Skeletal muscle satellite cell (primary cell): Measurements from ENCODE around the gene YTHDF1.

Source experiments
- H3K27me3 ChIP-seq: 2 replicates; pipeline ENCODE4 v1.7.0; 2013; ENCODE audit warnings: low read length; ENCODE audit not compliant: control insufficient read depth, insufficient read depth
- H3K36me3 ChIP-seq: 2 replicates; pipeline ENCODE4 v1.7.0; 2013; ENCODE audit warnings: mild to moderate bottlenecking, control low read depth, low read length; ENCODE audit not compliant: insufficient read depth
- H3K4me1 ChIP-seq: 2 replicates; pipeline ENCODE4 v1.7.0; 2013; ENCODE audit warnings: low read length; ENCODE audit not compliant: control insufficient read depth, insufficient read depth
- H3K4me2 ChIP-seq: 2 replicates; pipeline ENCODE4 v1.7.0; 2013; ENCODE audit warnings: mild to moderate bottlenecking, low read length
- H3K4me3 ChIP-seq: 2 replicates; pipeline ENCODE4 v1.7.0; 2013; ENCODE audit warnings: low read length
- H3K9ac ChIP-seq: 2 replicates; pipeline ENCODE4 v1.7.0; 2013; ENCODE audit warnings: mild to moderate bottlenecking, low read depth, low read length, moderate library complexity
- H3K9me3 ChIP-seq: replicated peaks from 2 replicates; pipeline ENCODE4 v1.7.0; 2013; ENCODE audit warnings: mild to moderate bottlenecking, control low read depth, low read length

Gene YTHDF1

DNA sequence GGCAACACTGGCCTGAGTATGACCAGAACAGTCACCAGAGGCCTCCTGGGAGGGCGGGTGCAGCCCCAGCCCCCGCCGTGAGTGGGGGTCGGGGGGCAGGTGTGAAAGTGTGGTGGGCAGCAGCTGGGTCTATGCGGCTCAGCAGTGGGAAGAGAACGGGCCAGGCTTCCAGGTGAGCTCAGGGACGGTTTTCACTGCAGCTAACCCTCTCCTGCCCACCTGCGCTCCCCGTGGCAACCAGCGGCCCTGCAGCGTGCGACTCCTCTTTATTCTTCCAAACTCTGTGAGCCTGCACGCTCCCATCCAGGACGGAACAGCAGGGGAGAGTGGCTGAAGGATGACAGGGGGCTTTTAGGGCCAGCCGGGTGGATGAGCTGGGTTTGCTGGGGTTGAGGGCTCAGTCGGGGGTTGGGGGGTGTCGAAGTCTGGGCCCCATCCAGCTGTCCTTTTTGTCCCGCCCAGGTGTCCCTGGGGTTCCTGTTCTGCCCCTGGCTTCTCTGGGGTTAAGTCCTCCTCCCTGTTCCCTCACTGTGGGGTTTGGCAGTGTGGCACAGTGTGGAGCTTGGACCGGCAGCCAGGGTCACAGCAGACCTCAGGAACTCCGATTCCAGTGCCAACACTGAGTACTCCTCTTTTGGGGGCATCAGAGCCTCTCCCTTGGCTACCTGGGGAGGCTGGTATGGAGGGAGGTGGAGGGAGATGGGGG is 18.9 kb upstream of the YTHDF1 start:
- Histone ChIP-seq H3K27me3 (peaks cover 25% of the 10 kb centered on the region), H3K36me3 (no peaks in the 10 kb centered on the region), H3K9me3 (no peaks in the 10 kb centered on the region), H3K4me2 (no peak overlapping the region), H3K9ac (no peak overlapping the region), H3K4me3 (no peak overlapping the region), H3K4me1 (peaks cover 8% of the 10 kb centered on the region)

DNA sequence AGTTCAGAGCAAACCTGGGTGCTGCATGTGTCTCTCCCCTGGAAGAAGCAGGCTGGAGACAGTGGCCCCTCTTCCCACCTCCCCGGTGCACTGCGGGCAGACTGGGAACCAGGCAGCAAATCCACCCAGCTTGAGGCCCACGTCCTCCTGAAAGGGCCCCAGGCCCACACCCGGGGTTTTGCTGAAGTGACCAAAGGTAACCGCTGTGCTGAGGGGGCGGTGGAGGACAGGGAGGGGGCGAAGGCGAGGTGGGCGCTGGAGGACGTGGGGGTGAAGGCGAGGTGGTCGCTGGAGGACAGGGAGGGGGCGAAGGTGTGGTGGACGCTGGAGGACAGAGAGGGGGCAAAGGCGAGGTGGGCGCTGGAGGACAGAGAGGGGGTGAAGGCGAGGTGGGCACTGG is 18.0 kb upstream of the YTHDF1 start:
- no peaks in the 10 kb centered on the region for H3K36me3 ChIP-seq
- no peak overlapping the region for H3K4me2 ChIP-seq
- no peak overlapping the region for H3K9ac ChIP-seq
- H3K4me1 ChIP-seq, result peaks cover 8% of the 10 kb centered on the region
- peaks cover 28% of the 10 kb centered on the region for H3K27me3 ChIP-seq
- no peak overlapping the region for H3K4me3 ChIP-seq
- H3K9me3 ChIP-seq, result no peaks in the 10 kb centered on the region

DNA sequence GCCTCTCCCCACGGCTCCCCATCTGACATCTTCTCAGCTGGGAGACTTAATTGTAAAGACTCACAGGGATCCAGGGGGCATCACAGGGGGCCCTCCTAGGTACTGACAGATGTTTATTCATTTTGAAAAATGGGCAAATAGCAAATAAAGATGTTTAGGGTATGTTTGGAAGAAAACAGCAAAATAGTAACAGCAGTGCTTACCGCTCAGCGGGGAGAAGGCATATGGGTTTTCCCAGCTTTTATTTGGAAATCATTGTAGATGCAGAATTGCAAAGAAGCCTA is 17.1 kb upstream of the YTHDF1 start:
- no peaks in the 10 kb centered on the region for H3K9me3 ChIP-seq
- no peak overlapping the region for H3K9ac ChIP-seq
- no peaks in the 10 kb centered on the region for H3K36me3 ChIP-seq
- H3K27me3 ChIP-seq, result peaks cover 33% of the 10 kb centered on the region
- H3K4me3 ChIP-seq, result no peak overlapping the region
- no peak overlapping the region for H3K4me2 ChIP-seq
- H3K4me1 ChIP-seq, result peaks cover 8% of the 10 kb centered on the region

DNA sequence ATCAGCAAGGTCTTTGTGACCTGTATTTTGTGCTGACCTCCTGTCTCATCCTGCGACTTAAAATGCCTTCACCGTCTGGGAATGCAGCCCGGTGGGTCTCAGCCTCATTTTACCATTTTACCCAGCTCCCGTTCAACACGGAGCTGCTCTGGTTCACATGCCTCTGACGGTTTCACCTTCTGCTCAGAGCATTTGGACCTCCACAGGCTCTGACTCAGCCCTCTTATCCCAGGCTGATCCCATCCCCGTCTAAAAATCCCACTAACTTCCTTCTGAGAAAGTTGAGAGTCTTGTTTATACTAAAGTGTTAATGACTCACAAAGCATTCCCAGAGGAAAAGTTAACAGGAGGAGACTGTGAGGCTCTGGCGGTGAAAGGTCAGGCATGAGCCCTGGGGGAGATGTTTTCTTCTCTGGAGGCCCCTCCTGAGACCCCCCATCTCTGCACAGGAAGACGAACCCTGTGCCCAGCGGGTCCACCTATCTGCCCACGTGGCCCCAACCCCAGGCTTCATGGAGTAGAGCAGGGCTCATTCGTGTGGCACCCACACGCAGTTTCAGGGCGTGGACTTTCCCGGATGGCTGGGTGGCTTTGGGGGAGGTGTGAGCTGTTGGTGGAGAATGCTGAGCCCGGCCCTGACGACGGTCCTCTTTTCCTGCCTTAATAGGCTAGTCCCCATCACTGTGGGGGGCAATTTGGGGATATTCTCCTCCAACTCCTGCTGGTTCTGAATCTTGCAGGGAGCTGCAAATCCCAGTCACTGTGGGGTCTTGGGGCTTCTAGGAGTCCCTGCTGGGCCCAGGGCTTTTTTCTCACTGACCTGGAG is 16.5 kb upstream of the YTHDF1 start:
- H3K9me3 ChIP-seq, result no peaks in the 10 kb centered on the region
- no peak overlapping the region for H3K9ac ChIP-seq
- H3K4me3 ChIP-seq, result no peak overlapping the region
- H3K27me3 ChIP-seq, result peaks cover 33% of the 10 kb centered on the region
- peaks cover 8% of the 10 kb centered on the region for H3K4me1 ChIP-seq
- H3K4me2 ChIP-seq, result peak overlapping the region; percentile 38
- no peaks in the 10 kb centered on the region for H3K36me3 ChIP-seq

DNA sequence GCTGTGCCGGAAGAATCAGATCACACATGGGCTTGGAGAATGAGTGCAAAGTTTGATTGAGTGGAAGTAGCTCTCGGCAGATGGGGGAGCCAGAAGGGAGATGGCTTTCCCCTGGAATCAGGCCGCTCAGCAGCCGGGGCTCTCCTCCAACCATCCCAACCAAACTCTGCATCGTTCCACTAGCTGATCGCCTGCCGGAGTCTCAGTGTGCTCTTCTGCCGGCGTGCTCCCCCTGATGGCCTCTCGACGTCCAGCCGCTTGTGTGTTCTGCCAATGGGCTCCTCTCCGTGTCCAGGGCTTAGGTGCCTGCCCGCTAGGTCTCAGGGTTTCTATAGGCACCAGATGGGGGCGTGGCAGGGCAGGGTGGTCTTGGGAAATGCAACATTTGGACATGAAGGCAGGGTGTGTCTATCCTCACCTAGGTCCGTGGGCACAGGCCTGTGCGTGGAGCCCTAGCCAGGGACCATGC is 14.9 kb upstream of the YTHDF1 start:
- Histone ChIP-seq H3K4me1 (peaks cover 8% of the 10 kb centered on the region), H3K9me3 (no peaks in the 10 kb centered on the region), H3K36me3 (no peaks in the 10 kb centered on the region), H3K4me3 (no peak overlapping the region), H3K27me3 (peaks cover 33% of the 10 kb centered on the region), H3K9ac (no peak overlapping the region), H3K4me2 (no peak overlapping the region)

DNA sequence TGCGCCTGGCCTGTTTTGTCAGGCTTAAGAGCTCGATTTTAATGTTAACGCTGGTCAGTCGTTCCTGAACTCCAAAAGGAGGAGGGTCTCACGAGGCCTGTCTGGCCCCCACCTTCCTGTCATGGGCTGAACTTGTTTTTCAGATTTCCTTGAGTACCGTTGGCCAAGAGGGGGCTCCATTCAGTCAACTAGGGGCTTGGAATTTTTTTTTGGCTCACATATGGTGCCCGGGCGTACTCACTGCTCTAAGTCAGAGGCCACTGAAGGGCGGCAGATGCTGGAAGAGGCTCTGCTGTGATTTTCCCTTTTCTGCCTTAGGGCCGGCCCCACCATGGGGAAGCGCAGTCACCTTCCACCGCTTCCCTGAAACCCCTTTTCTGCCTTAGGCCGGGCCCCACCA is 12.9 kb upstream of the YTHDF1 start:
- Histone ChIP-seq H3K9me3 (no peaks in the 10 kb centered on the region), H3K9ac (no peak overlapping the region), H3K4me1 (peaks cover 8% of the 10 kb centered on the region), H3K27me3 (peaks cover 37% of the 10 kb centered on the region), H3K36me3 (no peaks in the 10 kb centered on the region), H3K4me3 (no peak overlapping the region), H3K4me2 (no peak overlapping the region)

DNA sequence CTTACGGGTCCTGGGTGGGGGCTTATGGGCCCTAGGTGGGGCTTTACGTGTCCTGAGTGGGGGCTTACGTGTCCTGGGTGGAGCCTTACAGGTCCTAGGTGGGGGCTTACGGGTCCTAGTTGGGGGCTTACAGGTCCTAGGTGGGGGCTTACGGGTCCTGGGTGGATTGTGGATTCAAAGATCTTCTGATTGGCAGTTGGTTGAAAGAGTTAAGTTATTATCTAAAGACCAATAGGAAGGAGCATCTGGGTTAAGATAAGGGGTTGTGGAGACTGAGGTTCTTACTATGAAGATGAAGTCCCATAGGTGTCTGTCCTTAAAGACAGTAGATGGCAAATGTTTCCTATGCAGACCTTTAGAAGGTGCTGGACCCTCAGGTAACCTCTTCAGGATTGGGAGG is 11.3 kb upstream of the YTHDF1 start:
- H3K9me3 ChIP-seq, result no peaks in the 10 kb centered on the region
- H3K9ac ChIP-seq, result no peak overlapping the region
- H3K36me3 ChIP-seq, result no peaks in the 10 kb centered on the region
- H3K4me2 ChIP-seq, result no peak overlapping the region
- H3K4me3 ChIP-seq, result no peak overlapping the region
- peaks cover 2% of the 10 kb centered on the region for H3K4me1 ChIP-seq
- H3K27me3 ChIP-seq, result peaks cover 27% of the 10 kb centered on the region

DNA sequence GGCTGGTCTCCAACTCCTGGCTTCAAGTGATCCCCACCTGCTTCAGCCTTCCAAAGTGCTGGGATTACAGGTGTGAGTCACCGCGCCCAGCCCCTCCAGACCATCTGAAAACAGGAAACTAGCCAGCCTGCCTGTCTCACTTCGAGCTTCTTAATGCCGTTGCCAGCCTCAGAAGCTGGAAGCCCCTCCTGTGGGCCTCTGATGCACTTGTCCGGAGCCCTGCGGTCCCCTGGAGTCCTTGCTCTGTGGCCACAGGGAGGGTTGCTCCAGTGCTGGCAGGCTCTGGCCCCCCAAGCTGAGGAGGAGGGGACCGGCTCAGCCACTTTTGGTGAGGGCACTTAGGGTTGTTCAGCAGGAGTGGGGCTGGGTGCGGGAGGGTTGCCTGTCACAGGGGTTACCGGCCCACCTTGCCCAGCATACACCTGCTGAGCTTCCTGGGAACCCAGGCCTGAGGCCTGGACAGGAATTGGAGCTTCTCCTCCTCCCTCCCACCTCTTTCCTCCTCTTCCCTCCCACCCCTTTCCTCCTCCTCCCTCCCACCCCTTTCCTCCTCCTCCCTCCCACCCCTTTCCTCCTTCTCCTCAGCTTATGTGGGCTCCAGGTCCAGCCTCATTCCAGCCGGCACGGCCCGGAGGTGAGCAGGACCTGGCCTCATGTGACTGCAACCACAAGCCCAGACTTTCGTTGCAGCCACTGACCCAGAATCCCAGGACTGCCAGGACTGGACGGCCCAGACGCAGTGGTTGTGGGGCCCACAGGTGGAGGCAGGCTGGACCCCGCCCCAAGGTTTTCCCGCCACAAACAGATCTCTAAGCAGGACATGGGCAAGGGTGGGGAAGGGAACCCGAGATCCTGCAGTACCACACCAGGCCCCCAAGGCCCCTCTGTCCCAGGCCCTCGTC is 10.4 kb upstream of the YTHDF1 start:
- Histone ChIP-seq H3K36me3 (no peaks in the 10 kb centered on the region), H3K4me2 (no peak overlapping the region), H3K27me3 (peaks cover 34% of the 10 kb centered on the region), H3K4me3 (no peak overlapping the region), H3K9me3 (no peaks in the 10 kb centered on the region), H3K9ac (no peak overlapping the region), H3K4me1 (no peaks in the 10 kb centered on the region)

DNA sequence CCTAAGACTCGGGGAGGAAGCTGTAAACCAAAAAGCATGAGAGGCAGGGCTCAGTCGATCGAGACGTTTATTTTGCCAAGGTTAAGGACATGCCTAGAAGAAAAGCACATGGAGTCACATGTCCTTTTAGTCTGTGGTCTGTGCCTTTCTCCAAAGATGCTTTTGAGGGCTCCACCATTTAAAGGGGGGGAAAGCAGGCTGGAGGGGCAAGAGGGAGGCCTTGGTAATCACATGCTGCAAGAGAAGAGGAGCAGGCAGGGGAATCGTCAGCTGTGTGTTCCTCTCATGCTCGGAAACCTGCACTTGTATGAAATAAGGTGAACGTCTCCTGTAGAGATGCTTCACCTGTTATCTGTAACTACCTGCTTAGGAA is 9.1 kb upstream of the YTHDF1 start:
- Histone ChIP-seq H3K36me3 (no peaks in the 10 kb centered on the region), H3K9ac (no peak overlapping the region), H3K4me1 (no peaks in the 10 kb centered on the region), H3K27me3 (peaks cover 39% of the 10 kb centered on the region), H3K9me3 (no peaks in the 10 kb centered on the region), H3K4me3 (no peak overlapping the region), H3K4me2 (no peak overlapping the region)

DNA sequence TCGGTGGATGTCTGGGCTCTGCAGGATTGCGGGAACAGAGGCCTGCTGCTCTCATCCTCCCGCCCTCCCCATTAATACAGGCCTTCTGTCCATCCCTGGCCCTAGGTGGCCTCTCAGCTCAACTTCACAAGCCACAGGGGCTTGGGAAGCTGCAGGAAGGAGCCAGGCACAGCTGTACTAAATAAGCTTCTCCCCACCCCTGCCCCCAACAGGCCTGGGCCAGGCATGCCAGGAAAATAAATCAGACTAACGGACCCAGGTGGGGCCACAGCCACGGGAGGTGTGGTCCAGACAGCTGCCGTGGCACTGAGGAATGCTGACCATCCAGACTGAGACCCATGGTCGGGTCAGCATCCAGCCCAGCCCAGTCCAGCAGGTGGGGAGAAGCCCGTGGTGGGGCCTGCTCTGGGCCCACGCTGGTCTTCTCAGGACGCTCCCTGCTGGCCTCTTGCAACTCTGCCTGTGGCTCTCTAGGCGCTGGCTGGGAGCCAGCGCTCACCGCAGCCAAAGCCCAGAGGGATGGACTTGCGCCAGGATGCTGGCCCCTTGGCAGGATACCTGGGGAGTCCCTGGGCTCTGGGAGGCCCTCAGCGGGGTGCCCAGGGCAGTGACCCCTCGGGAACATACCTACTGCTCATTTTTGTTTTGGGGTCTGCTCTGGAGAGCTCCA is 8.6 kb upstream of the YTHDF1 start:
- Histone ChIP-seq H3K4me3 (no peak overlapping the region), H3K4me2 (no peak overlapping the region), H3K36me3 (no peaks in the 10 kb centered on the region), H3K9me3 (no peaks in the 10 kb centered on the region), H3K9ac (no peak overlapping the region), H3K4me1 (no peaks in the 10 kb centered on the region), H3K27me3 (peaks cover 43% of the 10 kb centered on the region)

DNA sequence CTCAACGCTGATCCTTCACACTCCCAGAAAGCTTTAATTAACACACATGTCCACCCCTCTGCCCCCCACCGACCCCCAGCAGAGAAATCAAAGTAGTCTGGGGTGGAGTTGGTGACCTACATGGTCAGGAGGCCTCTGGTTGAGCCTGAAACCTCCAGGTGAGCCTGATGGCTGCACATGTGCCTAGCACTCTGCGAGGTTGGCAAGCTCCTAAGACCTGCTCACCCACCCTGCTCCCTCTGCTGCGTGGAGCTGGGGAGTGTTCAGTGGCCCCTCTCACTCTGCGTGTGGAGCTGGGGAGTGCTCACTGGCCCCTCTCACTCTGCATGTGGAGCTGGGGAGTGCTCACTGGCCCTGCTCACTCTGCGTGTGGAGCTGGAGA is 7.9 kb upstream of the YTHDF1 start:
- Histone ChIP-seq H3K4me2 (no peak overlapping the region), H3K4me1 (no peaks in the 10 kb centered on the region)

More for the DNA sequence above, 7.9 kb upstream of the YTHDF1 start:
- no peak overlapping the region for H3K4me3 ChIP-seq
- peaks cover 44% of the 10 kb centered on the region for H3K27me3 ChIP-seq
- no peaks in the 10 kb centered on the region for H3K9me3 ChIP-seq
- no peak overlapping the region for H3K9ac ChIP-seq
- no peaks in the 10 kb centered on the region for H3K36me3 ChIP-seq
